GM21723 (cell line): ENCODE results near the gene NKX6-2.
"Not testable (repeated sequence)": the region's sequence is repeated elsewhere in the genome, so short reads cannot be mapped to it uniquely, and the experiment has no call there.

Experiments used
- ATAC-seq: cut with Tn5 transposase; IDR thresholded peaks from one replicate; pipeline ENCODE4 v1.9.1; 2021; ENCODE audit warnings: mild to moderate bottlenecking, moderate library complexity; ENCODE audit not compliant: unreplicated experiment

The NKX6-2 gene

DNA sequence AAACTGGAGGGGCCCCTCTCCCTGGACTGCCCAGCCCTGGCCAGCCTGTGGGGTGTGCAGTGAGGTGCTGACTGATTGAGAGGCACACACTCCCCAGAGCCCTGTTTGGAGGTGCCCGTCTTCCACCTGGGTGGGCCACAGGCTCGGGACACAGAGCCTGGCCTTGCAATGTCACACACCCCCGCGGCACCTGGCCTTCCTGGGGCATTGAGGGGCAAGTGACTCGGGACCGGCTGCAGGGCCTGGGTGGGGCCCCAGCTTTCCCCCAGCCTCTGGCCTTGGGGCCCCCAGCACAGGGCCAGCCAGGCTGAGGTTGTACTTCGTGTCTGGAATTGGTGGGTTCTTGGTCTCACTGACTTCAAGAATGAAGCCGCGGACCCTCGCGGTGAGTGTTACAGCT, 13.9 kb upstream of the NKX6-2 start:
- no peak for ATAC-seq

DNA sequence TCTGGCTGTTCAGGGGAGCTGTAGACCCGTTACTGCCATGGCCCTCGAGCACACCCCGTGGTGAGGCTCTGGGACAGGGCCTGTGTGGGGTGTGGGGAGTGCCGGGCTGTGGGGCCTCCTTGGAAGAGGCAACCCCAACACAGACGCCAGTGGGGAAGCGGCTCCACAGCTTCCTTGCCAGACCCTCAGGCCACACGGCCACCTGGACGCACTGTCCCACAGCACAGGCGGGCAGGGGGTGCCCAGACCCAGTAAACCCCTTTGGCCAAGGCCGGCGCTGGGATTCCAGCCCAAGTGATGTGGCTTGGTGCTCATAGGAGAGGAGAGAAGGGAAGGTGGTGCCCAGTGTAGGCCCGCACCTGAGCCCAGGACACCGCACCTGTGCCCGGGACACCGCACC, 12.9 kb upstream of the NKX6-2 start:
- no peak for ATAC-seq

DNA sequence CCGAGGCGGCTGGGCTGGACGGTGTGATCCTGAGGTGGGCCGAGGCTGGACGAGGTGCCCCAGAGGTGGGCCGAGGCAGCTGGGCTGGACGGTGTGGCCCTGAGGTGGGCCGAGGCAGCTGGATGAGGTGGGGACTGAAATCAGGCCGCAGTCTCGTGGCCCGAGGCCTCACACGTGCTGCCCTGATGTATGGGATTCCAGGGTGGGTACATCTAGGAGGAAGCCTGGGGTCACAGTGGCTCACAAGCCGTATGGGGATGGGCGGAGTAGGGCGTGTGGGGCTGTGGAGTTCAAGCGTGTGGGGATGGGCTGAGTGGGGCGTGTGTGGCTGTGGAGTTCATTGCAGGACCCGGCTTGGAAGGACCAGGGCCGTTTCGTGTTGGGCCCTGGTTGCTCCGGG, 12.5 kb upstream of the NKX6-2 start:
- no peak for ATAC-seq

DNA sequence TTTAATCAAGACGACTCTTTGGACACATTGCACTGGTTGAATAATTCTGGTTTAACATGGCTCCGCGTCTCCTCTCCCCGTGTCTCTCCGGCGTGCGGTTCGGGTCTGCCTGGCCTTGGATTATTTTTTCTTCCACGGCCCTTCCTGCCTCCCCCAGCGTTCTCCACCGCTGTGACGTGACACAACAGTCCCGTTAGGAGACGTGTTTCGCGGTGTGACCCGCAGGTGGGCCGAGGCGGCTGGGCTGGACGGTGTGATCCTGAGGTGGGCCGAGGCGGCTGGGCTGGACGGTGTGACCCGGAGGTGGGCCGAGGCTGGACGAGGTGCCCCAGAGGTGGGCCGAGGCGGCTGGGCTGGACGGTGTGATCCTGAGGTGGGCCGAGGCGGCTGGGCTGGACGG, 12.0 kb upstream of the NKX6-2 start:
- not testable (repeated sequence) for ATAC-seq

DNA sequence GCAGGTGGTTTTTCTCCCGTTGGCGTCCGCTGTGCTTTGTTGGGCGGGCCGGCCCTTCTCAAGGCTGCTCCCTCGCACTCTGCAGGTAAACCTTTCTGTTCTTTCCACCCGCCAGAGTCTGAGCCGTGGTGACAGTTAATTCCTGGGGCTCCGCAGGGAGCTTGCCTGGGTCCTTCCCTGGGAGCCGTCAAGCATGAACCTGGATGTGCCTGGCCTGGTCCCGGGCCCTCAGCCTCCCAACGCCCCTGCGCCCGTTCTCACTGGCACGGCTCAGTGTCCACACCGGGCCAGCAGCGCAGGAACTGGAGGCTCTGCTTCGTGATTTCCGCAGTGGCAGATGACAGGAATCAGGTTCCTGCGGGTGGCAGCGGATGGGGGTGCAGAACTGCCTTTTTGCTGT, 10.9 kb upstream of the NKX6-2 start:
- ATAC-seq: no peak

DNA sequence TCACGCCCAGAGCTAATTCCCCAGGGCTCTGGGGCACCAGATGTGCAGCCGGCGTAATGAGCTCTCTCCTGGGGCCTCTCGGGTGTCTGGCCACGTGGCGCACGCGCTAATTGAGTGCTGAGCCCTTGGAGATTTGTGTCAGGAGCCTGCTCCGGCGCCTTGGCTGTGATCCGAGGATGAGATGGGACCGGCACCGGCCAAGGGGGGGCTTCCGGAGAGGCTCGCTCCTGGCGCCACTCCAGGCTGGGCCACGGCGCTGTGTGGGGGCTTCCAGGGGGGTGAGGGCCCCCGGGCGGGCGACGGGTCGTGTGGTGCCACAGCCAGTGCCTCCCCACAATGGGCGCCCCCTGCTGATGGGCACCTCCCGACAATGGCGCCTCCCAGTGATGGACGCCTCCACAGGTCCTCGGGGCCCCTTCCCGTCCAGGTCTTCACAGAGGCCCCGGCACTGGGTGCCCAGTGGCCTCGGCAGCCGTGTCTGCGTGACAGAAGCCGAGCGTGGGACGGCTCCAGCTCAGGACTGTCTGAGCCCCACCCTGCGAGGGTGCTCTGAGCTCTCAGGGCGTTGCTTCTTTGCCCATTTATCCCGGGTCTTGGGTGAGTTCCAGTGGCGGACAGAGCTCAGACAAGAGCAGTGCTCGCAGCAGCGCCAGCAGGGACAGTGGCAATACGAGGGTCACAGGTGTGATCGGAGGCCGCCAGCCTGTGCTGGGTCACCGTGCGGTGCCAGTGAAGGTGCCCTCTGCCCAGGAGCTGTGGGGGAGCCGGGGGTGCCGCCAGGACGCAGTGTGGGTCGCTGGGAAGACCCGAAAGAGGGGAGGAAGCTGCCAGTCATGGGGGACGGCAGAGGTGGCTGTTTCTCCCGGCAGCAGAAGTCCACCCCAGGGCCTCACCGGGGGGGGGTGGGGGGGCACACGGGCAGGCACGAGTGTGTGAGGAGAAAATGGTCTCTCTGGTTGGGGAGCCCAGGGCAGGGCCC, 8.2 kb upstream of the NKX6-2 start:
- ATAC-seq: no peak

DNA sequence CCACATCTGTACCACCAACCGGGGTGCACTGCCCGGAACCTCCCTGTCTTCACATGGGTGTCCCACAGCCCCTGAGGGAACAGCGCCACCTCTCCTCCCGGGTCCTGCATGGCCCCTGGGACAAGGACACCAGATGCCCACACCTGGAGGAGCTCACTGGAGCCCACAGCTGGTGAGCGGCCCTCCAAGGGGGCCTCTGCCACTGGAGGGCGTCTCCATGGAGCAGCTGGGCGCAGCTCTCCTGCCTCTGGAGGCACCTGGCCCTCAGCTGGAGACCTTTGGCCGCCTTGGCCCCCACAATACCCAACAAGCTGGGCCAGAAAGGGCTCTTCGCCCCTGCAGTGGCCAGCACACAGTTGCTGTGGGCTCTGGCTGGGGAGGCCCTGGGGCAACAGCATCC, 7.3 kb upstream of the NKX6-2 start:
- no peak for ATAC-seq

DNA sequence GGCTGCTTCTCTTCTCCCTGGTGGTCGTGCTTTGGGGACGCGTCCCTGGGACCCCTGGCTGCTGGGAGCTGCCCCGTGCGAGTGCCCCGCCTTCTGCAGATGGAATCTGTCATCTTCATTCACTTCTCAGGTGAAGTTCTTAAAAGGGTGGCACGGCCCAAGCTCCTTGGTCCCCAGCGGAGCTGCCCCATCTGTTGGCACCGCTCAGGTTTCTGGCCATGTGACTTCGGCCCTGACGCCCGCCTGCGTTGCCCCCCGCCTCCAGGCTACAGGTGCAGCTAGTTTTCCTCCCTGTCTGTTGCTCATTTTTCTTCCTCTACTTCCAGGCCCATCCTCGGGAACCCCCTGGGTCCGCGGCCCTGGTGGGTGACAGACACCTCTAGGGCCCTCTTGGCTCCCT, 6.8 kb upstream of the NKX6-2 start:
- no peak for ATAC-seq

DNA sequence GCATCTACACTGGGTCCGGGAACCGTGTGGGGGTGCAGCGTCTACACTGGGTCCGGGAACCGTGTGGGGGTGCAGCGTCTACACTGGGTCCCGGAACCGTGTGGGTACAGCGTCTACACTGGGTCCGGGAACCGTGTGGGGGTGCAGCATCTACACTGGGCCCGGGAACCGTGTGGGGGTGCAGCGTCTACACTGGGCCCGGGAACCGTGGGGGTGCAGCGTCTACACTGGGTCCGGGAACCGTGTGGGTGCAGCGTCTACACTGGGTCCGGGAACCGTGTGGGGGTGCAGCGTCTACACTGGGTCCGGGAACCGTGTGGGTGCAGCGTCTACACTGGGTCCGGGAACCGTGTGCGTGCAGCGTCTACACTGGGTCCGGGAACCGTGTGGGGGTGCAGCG, 6.2 kb upstream of the NKX6-2 start:
- ATAC-seq: not testable (repeated sequence)

DNA sequence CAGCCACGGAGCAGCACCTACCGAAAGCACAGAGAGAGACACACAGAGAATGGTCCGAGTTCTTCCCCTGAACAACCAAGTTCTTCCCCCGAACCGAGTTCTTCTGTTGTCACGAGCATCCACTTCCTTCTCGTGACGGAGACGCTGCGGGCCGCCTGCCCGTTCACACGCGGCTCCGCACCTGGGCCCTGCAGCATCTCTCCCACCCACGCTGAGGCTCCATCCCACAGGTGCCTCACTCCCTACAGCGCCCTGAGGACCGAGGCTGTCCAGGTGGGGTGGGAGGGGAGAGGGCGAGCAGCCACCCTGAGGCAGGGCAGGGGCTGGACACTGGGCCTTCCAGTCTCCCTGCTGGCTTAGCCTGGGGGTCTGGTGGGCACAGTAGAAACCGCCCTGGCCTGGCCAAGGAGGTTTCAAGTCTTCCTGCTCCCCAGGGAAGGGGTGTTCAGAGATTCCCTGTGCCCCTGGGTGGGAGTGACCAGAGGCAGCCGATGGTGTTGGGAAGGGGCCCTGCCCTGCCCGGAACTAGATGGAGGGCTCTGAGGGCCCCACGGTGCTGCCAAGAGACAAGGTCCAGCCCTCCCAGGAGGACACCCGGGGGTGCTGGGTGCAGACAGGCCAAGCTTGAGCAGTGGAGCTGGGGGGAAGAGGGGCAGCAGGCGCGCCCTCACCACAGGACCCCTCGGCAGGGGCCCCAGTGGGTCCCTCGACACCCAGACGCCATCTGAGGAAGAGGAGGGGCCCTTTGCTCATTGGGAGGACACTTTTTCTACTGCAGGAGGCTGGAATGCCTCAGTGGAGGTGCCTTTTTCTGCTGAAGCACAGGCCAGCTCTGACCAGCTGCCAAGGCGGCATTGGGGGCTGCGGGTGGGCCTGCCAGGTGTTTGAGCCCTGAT, 5.2 kb upstream of the NKX6-2 start:
- ATAC-seq: no peak

DNA sequence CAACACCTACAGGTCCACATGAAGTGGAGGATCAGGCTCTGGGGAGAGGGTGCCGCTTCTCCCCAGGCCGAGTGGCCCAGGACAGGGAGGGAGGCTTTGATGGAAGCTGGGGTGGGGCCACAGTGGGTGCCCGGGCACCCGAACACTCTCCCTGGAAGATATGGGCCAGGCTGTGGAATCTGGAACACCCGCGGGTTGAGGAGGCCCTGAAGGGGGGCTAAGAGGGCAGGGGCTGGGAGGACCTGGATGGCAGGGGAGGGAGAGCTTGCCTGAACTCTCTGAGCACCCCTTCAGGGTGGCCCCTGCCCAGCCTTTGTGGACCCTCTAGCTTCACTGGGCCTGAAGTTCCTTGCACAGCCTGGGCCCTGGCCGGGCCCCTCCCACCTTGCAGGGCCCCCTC, 4.5 kb upstream of the NKX6-2 start:
- ATAC-seq: no peak

DNA sequence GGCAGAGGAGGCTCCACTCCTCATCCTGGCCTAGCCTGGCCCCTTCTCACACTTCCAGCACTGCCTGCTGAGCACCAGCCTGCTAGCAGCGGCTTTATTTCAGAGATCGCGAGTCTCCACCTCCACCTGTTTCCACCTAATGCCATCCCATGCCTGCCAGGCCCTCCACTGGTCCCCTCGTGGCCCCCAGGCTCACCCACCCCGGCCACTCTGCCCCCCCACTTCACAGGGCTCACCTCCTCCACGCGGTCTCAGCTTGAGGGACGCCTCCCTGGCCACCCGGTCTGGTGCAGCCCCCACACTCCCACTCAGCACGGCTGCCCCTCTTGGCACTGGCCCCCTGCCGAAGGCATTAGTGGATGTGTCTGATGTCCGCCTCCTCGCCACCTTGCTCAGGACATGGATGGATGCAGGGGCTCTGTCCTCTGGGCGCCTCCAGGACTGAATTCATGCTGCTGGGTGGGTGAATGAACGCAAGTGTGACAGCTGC, 3.8 kb upstream of the NKX6-2 start:
- ATAC-seq: no peak

DNA sequence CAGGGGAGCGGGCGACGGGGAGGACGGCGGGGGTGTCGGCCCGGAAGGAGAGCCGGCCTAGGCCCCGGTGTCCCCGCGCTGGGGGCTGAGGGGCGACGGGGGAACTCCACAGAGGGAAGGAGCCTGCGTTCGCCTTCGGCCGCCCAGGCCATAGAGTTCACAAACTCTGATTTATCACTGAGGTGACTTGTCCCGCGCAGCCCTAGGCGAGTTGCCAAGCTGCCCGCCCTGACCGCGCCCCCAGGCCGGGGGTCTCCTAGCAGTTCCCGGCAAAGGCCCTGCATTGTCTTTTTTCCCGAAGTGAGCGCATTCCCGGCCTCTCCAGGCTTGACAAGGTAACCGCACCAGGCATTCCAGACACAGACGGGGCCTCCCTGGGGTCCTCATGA, 2.9 kb upstream of the NKX6-2 start:
- no peak for ATAC-seq

DNA sequence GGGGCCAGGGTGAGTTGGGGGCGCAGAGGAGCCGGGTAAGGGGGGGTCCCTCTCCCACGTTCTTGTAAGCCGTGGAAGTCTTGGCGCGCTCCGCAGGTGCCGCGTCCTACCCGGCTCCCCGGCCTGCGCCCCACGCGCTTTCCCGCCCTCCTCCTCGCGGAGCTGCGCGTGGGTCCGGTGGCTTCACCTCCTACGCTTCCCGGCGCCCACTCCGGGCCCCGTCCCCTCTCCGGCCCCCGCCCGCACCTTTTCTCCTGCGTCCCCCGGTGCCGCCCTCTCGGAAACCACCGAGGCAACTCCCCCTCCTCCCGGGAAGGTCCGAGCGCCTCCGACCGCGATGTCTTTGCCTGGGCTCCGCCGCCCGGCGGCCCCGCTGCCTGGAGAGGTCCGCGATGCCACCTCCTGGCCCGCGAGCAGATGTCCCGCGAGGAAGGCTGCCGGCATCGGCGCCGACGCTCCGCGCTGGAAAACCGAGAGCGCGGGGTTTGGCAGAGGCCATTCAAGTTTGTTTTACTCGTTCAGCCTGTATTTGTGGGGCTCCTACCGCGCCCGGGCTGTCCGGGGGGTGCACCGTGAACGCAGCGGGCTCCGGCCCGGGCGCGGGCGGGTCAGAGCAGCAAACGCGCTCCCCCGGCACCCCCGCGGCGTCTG, 2.4 kb upstream of the NKX6-2 start:
- no peak for ATAC-seq

DNA sequence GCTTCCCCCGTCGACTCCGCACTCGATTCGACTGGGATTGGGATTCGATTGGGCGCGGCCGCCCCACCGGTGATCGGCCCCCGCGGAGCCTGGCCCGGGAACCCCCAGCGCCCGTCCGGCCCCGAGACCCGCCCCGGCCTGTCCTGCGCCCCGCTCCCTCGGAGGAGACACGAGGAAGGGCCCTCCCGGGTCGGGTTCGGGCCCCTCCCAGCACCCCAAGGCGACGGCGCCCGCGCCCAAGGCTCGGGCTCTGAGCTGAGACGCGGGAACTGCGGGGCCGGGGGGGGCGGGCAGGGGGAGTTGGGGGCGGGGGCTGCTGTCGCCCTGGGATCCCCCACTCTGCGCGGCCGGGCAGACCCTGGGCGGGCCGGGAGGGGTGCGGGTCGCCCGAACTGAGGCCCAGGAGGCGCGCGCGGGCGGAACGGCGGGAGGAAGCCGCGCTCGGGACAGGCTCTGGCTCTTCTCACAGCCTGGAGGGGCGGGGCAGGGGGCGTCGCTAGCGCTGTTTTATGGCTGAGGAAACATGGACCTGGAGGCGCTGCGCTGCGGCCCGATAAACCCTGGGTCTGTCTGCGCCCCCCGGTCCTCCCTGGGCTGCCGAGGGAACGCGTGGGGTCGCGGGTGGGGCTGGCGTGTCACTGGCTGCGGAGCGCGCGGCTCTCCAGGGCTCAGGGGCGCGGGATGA, 1.7 kb upstream of the NKX6-2 start:
- no peak for ATAC-seq

DNA sequence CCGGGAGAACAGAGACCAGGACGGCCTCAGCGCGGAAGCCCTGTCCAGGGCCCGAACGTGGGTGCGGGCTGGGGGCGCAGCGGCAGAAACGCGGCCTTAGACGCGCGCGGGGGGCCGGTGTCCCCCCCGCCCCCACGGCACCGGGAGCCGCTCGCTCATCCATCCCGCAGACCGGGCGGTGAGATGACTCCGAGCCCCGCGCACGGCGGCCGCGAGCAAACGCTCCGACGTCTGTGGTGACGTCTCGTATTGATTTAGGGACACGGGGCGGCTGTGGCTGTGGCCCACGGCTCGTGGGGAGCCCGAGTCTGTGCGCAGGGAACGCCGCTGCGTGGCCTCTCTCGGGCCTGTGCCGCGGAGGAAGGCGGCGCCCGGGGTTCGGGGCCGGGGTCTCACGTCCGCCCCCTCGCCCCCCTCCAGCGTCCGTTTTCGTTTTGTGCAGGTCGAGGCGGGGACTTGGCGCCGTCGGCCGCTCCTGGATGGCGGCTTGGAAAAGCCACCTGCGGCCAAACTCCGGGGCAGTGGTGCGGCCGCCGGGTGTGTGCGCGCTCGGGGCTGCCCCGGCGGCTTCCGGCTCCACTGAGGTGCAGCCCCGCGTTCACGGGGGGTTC, 1.0 kb upstream of the NKX6-2 start:
- no peak for ATAC-seq

DNA sequence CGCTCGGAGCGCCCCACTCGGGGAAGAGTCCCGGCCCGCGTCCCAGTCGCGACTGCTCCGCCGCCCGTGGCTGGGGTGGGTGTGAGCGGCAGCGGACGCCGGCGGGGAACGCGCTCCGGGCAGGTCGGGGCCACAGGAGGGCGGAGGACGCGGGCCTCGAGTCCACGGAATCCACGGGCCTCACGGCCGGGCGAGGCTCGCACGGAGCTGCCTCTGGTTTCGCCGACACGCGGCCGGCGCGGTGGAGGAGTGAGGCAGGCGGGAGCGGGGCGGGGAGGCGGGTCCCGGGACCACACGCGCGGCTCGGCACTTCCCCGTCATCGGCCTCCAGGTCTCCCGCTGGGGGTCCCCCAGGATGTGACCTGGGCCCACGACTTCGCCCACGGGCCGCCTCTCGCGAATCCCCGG, 533 bp upstream of the NKX6-2 start:
- ATAC-seq: no peak

DNA sequence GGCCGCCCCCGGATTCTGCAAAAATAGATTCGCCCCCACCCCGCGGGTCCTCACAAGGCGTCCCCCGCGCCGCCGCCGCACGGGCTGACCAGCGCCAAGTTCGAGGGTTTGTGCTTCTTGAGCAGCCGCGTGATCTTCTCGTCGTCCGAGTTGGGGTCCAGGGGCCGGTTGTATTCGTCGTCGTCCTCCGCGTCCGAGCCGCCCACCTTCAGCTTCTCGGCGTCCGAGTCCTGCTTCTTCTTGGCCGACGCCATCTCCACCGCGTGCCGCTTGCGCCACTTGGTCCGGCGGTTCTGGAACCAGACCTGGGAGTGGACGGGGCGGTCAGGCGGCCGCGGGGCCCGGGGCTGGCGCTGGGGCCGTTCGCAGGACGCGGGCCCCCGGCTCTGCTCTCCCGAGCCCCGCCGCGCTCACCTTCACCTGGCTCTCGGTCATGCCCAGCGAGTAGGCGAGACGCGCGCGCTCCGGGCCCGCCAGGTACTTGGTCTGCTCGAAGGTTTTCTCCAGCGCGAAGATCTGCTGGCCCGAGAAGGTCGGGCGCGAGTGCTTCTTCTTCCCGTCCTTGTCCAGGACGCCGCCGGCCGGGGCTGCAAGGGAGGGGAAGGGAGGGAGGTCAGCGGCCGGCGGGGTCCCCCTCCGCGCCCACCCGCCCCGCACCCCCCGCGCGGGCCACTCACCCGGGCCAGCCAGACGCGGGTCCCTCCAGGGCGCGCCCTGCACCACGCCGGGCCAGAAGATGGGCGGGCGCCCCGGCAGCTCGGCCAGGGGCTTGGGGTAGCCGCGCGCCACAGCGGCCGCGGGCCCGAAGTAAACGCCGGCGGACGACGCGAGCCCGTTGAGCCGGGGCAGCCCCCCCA, 853 bp downstream of the NKX6-2 start:
- no peak for ATAC-seq
